ENCODE results near the gene CNIH2.

The CNIH2 gene

DNA sequence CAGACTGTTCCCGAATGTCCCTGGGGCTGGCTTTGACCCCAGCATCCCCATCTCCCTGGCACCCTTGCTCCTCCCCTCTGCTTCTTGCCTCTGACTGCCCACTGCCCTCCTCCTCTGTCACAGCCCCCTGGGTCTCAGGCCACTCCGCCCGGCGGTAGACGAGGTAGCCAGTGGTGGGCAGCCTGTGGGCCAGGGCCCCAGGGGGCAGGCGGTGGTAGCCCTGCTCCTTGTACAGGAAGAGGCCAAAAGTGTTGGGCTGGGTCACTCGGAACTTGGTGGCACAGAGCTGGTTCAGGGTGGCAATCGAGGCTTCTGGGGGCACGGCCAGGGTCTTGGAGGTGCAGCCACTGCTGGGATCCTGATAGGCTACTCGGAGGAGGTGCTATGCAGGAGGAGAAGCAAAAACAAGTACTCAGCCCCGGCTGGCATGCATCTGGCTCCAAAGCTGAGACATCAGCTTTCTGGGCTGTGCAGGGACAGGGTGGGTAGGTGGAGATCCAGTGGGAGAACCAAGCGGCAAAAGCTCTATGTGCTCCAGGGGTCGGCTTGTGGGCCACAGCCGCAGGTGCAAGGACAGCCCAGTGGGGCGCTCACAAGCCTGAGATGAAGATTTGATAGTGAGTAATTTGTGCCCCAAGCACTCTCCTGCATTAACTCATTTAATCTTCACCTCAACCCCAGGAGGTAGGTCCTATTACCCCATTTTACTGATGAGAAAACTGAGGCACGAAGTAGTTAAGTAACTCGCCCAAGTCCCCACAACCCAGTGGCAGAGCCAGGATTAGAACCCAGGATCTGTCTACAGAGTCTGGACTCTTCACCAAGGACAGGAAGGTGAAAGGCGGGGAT, 54.6 kb downstream of the CNIH2 start:
- TF ChIP-seq, protein P1, sequence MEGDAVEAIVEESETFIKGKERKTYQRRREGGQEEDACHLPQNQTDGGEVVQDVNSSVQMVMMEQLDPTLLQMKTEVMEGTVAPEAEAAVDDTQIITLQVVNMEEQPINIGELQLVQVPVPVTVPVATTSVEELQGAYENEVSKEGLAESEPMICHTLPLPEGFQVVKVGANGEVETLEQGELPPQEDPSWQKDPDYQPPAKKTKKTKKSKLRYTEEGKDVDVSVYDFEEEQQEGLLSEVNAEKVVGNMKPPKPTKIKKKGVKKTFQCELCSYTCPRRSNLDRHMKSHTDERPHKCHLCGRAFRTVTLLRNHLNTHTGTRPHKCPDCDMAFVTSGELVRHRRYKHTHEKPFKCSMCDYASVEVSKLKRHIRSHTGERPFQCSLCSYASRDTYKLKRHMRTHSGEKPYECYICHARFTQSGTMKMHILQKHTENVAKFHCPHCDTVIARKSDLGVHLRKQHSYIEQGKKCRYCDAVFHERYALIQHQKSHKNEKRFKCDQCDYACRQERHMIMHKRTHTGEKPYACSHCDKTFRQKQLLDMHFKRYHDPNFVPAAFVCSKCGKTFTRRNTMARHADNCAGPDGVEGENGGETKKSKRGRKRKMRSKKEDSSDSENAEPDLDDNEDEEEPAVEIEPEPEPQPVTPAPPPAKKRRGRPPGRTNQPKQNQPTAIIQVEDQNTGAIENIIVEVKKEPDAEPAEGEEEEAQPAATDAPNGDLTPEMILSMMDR (IDR thresholded peaks at IDR 0.05; ENCODE audit: insufficient read depth, low read depth, low read length, missing control alignments): no peak
- H3K4me3 ChIP-seq (ENCODE audit: low read depth, low read length): no peak overlapping the region
- DNase-seq (ENCODE audit: low read depth): no peak

DNA sequence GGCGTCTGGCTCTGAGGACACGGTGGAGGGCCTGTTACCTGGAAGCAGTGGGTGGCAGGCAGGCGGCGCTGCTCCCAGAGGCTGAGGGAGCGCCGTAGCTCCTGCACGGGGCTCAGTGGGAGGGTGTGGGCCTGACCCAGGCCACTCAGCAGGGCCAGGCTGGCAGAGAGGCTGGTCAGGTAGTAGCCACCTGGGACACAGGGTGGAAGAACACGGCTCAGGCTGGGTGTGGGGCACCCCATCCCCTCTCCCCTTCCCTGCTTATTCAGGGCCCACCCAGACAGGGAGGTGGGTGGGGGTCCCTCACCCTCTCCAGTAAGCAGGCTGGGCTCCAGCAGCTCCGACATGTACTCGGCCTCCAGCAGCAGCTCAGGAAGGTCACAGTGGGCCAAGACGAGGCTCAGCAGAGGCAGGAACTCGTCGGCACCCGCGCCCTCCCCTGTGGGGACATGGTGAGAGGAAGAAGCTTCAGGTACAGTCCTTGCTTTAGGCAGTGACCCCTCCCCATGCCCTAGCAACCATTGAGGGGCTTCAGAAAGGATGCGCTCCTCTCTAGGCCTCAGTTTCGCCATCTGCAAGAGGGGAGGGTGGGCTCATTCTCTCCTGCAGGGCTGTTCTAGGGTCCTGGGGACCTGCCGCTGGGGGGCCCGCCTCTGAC, 55.4 kb downstream of the CNIH2 start:
- no peak for DNase-seq (ENCODE audit: low read depth)
- TF ChIP-seq, protein P1 (IDR thresholded peaks at IDR 0.05; ENCODE audit: insufficient read depth, low read depth, low read length, missing control alignments): no peak
- no peak overlapping the region for H3K4me3 ChIP-seq (ENCODE audit: low read depth, low read length)
